ENCODE results near the gene SPEF1.

DNA sequence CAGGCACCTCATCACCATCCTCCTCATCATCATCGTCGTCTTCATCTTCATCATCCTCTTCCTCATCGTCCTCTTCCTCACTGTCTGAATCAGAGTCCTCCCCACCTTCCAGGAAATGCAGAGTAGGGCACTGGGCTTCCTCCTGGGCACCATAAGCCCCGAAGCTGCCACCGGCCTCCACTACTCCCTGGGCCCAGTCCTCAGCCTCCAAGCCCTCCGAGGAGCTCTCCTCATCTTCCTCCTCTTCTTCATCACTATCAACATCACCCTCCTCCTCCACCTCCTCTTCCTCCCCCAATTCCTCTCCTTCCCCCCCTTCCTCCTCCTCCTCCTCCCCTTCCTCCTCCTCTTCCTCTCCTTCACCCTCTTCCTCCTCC, 3.6 kb upstream of the SPEF1 start:
- TF ChIP-seq, protein P1, sequence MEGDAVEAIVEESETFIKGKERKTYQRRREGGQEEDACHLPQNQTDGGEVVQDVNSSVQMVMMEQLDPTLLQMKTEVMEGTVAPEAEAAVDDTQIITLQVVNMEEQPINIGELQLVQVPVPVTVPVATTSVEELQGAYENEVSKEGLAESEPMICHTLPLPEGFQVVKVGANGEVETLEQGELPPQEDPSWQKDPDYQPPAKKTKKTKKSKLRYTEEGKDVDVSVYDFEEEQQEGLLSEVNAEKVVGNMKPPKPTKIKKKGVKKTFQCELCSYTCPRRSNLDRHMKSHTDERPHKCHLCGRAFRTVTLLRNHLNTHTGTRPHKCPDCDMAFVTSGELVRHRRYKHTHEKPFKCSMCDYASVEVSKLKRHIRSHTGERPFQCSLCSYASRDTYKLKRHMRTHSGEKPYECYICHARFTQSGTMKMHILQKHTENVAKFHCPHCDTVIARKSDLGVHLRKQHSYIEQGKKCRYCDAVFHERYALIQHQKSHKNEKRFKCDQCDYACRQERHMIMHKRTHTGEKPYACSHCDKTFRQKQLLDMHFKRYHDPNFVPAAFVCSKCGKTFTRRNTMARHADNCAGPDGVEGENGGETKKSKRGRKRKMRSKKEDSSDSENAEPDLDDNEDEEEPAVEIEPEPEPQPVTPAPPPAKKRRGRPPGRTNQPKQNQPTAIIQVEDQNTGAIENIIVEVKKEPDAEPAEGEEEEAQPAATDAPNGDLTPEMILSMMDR (IDR thresholded peaks at IDR 0.05): no peak
- no peak for TF ChIP-seq POLR2A (IDR thresholded peaks at IDR 0.05)
